ENCODE measurements around the gene LTB4R.

LTB4R gene

DNA sequence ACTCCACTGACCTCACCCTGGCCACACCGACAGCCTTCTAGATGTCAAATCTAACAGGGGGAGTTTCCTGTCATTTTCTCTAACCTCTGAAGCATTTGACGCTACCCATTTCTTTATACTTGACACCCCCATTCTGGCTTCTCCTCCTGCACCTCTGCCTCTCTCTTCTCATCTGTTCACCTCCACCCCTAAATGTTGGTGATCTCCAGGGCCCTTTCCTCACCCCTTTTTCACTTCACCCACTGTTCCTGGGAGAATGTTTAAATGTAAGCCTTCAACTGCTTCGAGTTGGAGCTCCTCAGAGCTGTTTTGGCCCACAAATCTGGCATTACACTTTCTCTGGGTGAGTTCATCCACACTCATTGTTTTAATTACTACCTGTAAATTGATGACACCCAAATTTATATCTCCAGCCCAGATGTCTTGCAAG, 39.5 kb upstream of the LTB4R start (continued):
- no peak for TF ChIP-seq CSRNP3 (CRISPR knock-in tag; IDR thresholded peaks at IDR 0.05)
- TF ChIP-seq CSDC2 (CRISPR knock-in tag; IDR thresholded peaks at IDR 0.05), result no peak
- no peak for TF ChIP-seq ZC3H10 (CRISPR knock-in tag; IDR thresholded peaks at IDR 0.05)

DNA sequence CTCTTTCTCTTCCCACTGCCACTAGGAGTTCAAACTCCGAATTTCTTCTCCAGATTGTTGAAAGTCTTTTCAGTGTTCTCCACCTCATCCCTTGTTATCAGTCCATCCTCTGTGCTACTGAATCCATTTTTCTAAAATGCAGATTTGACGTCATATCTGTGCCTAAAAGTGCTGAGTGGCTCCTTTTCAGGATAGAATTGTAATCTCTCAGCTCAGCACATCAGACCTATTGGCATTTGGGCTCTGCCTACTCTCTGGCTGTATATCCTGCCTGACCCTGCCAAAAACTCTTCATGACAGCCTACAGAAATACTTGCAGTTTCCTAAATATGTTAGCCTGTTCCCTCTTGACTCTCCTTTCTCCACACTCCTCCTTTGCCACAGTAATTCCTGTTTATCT, 38.8 kb upstream of the LTB4R start:
- TF ChIP-seq, protein P1, sequence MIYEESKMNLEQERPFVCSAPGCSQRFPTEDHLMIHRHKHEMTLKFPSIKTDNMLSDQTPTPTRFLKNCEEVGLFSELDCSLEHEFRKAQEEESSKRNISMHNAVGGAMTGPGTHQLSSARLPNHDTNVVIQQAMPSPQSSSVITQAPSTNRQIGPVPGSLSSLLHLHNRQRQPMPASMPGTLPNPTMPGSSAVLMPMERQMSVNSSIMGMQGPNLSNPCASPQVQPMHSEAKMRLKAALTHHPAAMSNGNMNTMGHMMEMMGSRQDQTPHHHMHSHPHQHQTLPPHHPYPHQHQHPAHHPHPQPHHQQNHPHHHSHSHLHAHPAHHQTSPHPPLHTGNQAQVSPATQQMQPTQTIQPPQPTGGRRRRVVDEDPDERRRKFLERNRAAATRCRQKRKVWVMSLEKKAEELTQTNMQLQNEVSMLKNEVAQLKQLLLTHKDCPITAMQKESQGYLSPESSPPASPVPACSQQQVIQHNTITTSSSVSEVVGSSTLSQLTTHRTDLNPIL (CRISPR knock-in tag; IDR thresholded peaks at IDR 0.05; ENCODE audit: low read depth), result no peak
- no peak for TF ChIP-seq BACH2 (CRISPR knock-in tag; IDR thresholded peaks at IDR 0.05; ENCODE audit: borderline replicate concordance)
- no peak for TF ChIP-seq ESRRG (CRISPR knock-in tag; IDR thresholded peaks at IDR 0.05)
- TF ChIP-seq CSDC2 (CRISPR knock-in tag; IDR thresholded peaks at IDR 0.05), result no peak
- no peak for TF ChIP-seq ZNF70 (CRISPR knock-in tag; IDR thresholded peaks at IDR 0.05)
- TF ChIP-seq ZC3H10 (CRISPR knock-in tag; IDR thresholded peaks at IDR 0.05), result no peak
- TF ChIP-seq TOX (CRISPR knock-in tag; IDR thresholded peaks at IDR 0.05; ENCODE audit: borderline replicate concordance), result no peak
- no peak for ATAC-seq

DNA sequence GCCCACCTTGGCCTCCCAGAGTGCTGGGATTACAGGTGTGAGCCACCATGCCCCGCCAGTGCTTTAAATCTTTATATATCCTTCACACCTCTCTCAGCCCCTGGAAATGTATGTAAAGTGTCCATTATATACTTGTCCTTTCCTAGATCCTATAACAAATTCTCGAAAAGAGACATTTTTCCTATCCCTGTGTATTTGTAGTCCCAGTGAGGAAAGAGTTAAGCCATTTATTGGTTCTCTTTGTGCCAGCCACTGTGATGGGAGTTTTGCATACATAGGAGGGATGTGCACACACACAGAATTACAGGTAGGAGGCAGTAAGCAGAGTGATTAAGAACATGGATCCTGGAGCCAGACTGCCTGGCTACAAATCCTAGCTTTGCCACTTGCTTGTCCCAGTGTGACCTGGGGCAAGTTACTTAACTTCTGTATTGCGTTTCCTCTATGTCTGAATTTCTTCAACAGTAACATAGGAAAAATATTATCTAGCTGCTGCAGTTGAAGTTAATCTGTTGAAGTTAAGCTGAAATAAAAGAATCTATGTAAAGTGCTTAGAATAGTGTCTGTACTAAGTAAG, 37.8 kb upstream of the LTB4R start:
- TF ChIP-seq ZNF8 (CRISPR knock-in tag; IDR thresholded peaks at IDR 0.05), result no peak
- TF ChIP-seq ISL1 (CRISPR knock-in tag; IDR thresholded peaks at IDR 0.05), result no peak
- no peak for TF ChIP-seq CSRNP3 (CRISPR knock-in tag; IDR thresholded peaks at IDR 0.05)
- TF ChIP-seq RARB (CRISPR knock-in tag; IDR thresholded peaks at IDR 0.05), result no peak
- no peak for TF ChIP-seq ZFP3 (CRISPR knock-in tag; IDR thresholded peaks at IDR 0.05)
- no peak for TF ChIP-seq POU6F1 (CRISPR knock-in tag; IDR thresholded peaks at IDR 0.05; ENCODE audit: borderline replicate concordance, low read depth)
- TF ChIP-seq, protein P2, sequence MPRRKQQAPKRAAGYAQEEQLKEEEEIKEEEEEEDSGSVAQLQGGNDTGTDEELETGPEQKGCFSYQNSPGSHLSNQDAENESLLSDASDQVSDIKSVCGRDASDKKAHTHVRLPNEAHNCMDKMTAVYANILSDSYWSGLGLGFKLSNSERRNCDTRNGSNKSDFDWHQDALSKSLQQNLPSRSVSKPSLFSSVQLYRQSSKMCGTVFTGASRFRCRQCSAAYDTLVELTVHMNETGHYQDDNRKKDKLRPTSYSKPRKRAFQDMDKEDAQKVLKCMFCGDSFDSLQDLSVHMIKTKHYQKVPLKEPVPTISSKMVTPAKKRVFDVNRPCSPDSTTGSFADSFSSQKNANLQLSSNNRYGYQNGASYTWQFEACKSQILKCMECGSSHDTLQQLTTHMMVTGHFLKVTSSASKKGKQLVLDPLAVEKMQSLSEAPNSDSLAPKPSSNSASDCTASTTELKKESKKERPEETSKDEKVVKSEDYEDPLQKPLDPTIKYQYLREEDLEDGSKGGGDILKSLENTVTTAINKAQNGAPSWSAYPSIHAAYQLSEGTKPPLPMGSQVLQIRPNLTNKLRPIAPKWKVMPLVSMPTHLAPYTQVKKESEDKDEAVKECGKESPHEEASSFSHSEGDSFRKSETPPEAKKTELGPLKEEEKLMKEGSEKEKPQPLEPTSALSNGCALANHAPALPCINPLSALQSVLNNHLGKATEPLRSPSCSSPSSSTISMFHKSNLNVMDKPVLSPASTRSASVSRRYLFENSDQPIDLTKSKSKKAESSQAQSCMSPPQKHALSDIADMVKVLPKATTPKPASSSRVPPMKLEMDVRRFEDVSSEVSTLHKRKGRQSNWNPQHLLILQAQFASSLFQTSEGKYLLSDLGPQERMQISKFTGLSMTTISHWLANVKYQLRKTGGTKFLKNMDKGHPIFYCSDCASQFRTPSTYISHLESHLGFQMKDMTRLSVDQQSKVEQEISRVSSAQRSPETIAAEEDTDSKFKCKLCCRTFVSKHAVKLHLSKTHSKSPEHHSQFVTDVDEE (CRISPR knock-in tag; IDR thresholded peaks at IDR 0.05), result no peak
- TF ChIP-seq OSR1 (CRISPR knock-in tag; IDR thresholded peaks at IDR 0.05), result no peak
- TF ChIP-seq ESRRG (CRISPR knock-in tag; IDR thresholded peaks at IDR 0.05), result no peak
- TF ChIP-seq, protein P3, sequence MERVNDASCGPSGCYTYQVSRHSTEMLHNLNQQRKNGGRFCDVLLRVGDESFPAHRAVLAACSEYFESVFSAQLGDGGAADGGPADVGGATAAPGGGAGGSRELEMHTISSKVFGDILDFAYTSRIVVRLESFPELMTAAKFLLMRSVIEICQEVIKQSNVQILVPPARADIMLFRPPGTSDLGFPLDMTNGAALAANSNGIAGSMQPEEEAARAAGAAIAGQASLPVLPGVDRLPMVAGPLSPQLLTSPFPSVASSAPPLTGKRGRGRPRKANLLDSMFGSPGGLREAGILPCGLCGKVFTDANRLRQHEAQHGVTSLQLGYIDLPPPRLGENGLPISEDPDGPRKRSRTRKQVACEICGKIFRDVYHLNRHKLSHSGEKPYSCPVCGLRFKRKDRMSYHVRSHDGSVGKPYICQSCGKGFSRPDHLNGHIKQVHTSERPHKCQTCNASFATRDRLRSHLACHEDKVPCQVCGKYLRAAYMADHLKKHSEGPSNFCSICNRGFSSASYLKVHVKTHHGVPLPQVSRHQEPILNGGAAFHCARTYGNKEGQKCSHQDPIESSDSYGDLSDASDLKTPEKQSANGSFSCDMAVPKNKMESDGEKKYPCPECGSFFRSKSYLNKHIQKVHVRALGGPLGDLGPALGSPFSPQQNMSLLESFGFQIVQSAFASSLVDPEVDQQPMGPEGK (CRISPR knock-in tag; IDR thresholded peaks at IDR 0.05; ENCODE audit: borderline replicate concordance), result no peak
- TF ChIP-seq, protein P1 (CRISPR knock-in tag; IDR thresholded peaks at IDR 0.05; ENCODE audit: low read depth), result no peak
- no peak for TF ChIP-seq ZNF70 (CRISPR knock-in tag; IDR thresholded peaks at IDR 0.05)
- TF ChIP-seq ZFP30 (CRISPR knock-in tag; IDR thresholded peaks at IDR 0.05), result no peak
- TF ChIP-seq TOX (CRISPR knock-in tag; IDR thresholded peaks at IDR 0.05; ENCODE audit: borderline replicate concordance), result no peak
- no peak for TF ChIP-seq PPARA (CRISPR knock-in tag; IDR thresholded peaks at IDR 0.05; ENCODE audit: borderline replicate concordance)
- no peak for TF ChIP-seq GLIS3 (CRISPR knock-in tag; IDR thresholded peaks at IDR 0.05)
- ATAC-seq, result no peak

Data from SK-N-SH treated with all-trans-retinoic acid at 6 μM for 48 hours (cell line).